NCI-H1105 (cell line): Measurements from ENCODE around the gene ATP6V1G1.

ENCODE experiments used
- DNase-seq: peaks from one replicate; lab custom pipeline; 2025; lab: John Stamatoyannopoulos, UW

Gene ATP6V1G1

GRCh38 chr9:114613087-114613486 lies 25.5 kb downstream of the ATP6V1G1 start:
- no peak for DNase-seq

GRCh38 chr9:114613919-114614318 lies 26.4 kb downstream of the ATP6V1G1 start:
- DNase-seq: no peak

- DNase-seq: no peak
Measured at GRCh38 chr9:114614373-114614772, 26.8 kb downstream of the ATP6V1G1 start.

GRCh38 chr9:114616684-114617520 lies 29.3 kb downstream of the ATP6V1G1 start:
- no peak for DNase-seq

- no peak for DNase-seq
Measured at GRCh38 chr9:114619191-114619761, 31.7 kb downstream of the ATP6V1G1 start.

GRCh38 chr9:114621561-114621960 lies 34.0 kb downstream of the ATP6V1G1 start:
- no peak for DNase-seq

- no peak for DNase-seq
Measured at GRCh38 chr9:114621975-114622609, 34.5 kb downstream of the ATP6V1G1 start.

- no peak for DNase-seq
Measured at GRCh38 chr9:114624677-114625076, 37.1 kb downstream of the ATP6V1G1 start.

GRCh38 chr9:114626415-114627020 lies 38.9 kb downstream of the ATP6V1G1 start:
- DNase-seq: no peak

- DNase-seq: no peak
Measured at GRCh38 chr9:114627553-114627952, 40.0 kb downstream of the ATP6V1G1 start.

GRCh38 chr9:114629563-114630090 lies 42.1 kb downstream of the ATP6V1G1 start:
- DNase-seq: no peak

GRCh38 chr9:114631166-114631565 lies 43.6 kb downstream of the ATP6V1G1 start:
- no peak for DNase-seq

- no peak for DNase-seq
Measured at GRCh38 chr9:114633438-114634089, 46.0 kb downstream of the ATP6V1G1 start.

- no peak for DNase-seq
Measured at GRCh38 chr9:114634387-114634786, 46.8 kb downstream of the ATP6V1G1 start.

GRCh38 chr9:114638404-114638803 lies 50.8 kb downstream of the ATP6V1G1 start:
- DNase-seq: no peak

GRCh38 chr9:114641967-114642366 lies 54.4 kb downstream of the ATP6V1G1 start:
- DNase-seq: no peak

GRCh38 chr9:114643001-114643400 lies 55.4 kb downstream of the ATP6V1G1 start:
- DNase-seq: no peak

- no peak for DNase-seq
Measured at GRCh38 chr9:114643896-114644295, 56.3 kb downstream of the ATP6V1G1 start.
